Stimulated activated CD8-positive, alpha-beta memory T cell treated with anti-CD3 and anti-CD28 coated beads, Interleukin-7, amount 100 ng/mL, for 48 hours (primary cell): Measurements from ENCODE around the gene CLIC3.

Experiments
- DNase-seq, 2 donors: peaks; one replicate each; pipeline ENCODE4 v3.0.0-alpha.2; 2020; ENCODE audit warnings: low read depth in 1 of 2; ENCODE audit errors: extremely low read depth in 1 of 2

Gene CLIC3

GRCh38 chr9:136969774-136970173 is 26.6 kb downstream of the CLIC3 start:
- no peak for DNase-seq

- DNase-seq: no peak
Observed at GRCh38 chr9:136969150-136969549, 27.2 kb downstream of the CLIC3 start.

GRCh38 chr9:136968333-136969127 is 27.8 kb downstream of the CLIC3 start:
- DNase-seq: no peak

GRCh38 chr9:136965771-136966484 is 30.4 kb downstream of the CLIC3 start:
- DNase-seq: no peak

GRCh38 chr9:136964833-136965422 is 31.4 kb downstream of the CLIC3 start:
- DNase-seq: no peak

GRCh38 chr9:136964171-136964689 is 32.1 kb downstream of the CLIC3 start:
- no peak for DNase-seq

- no peak for DNase-seq
Observed at GRCh38 chr9:136963751-136964150, 32.6 kb downstream of the CLIC3 start.

GRCh38 chr9:136963341-136963740 is 33.0 kb downstream of the CLIC3 start:
- DNase-seq: no peak

GRCh38 chr9:136962701-136963248 is 33.6 kb downstream of the CLIC3 start:
- DNase-seq: no peak

- DNase-seq: no peak
Observed at GRCh38 chr9:136962163-136962562, 34.2 kb downstream of the CLIC3 start.

- no peak for DNase-seq
Observed at GRCh38 chr9:136961279-136962065, 34.9 kb downstream of the CLIC3 start.

- no peak for DNase-seq
Observed at GRCh38 chr9:136960938-136961275, 35.5 kb downstream of the CLIC3 start.

- DNase-seq: no peak
Observed at GRCh38 chr9:136960212-136960937, 36.0 kb downstream of the CLIC3 start.

GRCh38 chr9:136958898-136959850 is 37.2 kb downstream of the CLIC3 start:
- no peak for DNase-seq

GRCh38 chr9:136958473-136958872 is 37.9 kb downstream of the CLIC3 start:
- DNase-seq: no peak

- no peak for DNase-seq
Observed at GRCh38 chr9:136957901-136958300, 38.5 kb downstream of the CLIC3 start.

GRCh38 chr9:136957461-136957860 is 38.9 kb downstream of the CLIC3 start:
- DNase-seq: no peak

- no peak for DNase-seq
Observed at GRCh38 chr9:136956604-136957003, 39.8 kb downstream of the CLIC3 start.

- no peak for DNase-seq
Observed at GRCh38 chr9:136955943-136956335, 40.4 kb downstream of the CLIC3 start.
